Measurements from ENCODE around the gene SOX1.

SOX1 gene

DNA sequence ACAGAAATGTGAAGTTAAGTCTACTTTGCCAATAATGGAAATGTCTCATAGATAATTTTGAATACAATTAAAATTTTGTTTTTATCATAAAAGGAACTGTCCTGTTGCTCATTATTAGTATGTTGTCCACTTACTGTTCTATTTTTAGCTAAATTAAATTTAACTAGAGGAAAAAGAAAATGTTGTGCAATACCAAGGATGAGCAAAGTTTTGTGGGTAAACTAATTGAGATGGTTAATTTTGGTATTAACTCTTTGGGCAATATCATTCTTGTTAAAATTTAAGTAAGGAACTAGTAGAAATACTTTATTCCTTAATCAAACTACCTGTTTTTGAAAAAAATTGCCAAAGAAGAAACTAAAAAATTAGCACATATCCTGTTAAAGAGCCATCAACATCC, 43.5 kb downstream of the SOX1 start:
- DNase-seq = no peak

DNA sequence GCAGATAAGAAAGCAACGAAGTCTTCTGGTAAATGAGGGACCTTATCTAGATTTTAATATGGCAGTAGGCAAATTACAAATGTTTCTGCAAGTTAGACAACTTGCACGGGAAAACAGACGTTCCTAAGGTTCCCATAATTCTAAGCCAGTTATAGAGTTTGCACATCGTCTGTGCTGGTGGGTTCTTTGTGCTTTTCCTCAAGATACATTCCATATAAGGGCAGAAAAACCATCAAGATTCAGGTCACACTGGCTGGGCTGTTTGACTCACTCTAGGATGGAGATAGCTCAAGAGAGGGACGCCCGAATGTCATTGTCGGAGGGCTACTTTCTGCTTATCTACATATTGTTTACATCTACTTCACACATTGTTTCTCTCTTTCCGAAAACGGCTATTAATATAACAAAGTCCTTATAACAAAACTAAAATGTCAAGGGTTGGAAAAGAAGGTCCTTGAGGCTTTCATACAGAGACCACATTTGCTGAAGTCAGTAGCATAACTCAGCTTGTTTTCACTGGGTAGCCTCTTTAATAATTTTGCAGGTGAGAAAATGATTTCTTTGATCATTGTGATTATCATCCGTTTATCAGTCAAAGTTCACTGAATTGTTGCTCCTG, 44.4 kb downstream of the SOX1 start:
- DNase-seq = no peak

GRCh38 chr13:112112534-112113276, 45.8 kb downstream of the SOX1 start:
- DNase-seq = no peak

GRCh38 chr13:112113348-112113747, 46.4 kb downstream of the SOX1 start:
- DNase-seq = peak; percentile 70

GRCh38 chr13:112113851-112114250, 46.9 kb downstream of the SOX1 start:
- no peak for DNase-seq

- DNase-seq = no peak
Measured at GRCh38 chr13:112114391-112114790, 47.4 kb downstream of the SOX1 start.

- DNase-seq = no peak
Measured at GRCh38 chr13:112115403-112116091, 48.6 kb downstream of the SOX1 start.

DNA sequence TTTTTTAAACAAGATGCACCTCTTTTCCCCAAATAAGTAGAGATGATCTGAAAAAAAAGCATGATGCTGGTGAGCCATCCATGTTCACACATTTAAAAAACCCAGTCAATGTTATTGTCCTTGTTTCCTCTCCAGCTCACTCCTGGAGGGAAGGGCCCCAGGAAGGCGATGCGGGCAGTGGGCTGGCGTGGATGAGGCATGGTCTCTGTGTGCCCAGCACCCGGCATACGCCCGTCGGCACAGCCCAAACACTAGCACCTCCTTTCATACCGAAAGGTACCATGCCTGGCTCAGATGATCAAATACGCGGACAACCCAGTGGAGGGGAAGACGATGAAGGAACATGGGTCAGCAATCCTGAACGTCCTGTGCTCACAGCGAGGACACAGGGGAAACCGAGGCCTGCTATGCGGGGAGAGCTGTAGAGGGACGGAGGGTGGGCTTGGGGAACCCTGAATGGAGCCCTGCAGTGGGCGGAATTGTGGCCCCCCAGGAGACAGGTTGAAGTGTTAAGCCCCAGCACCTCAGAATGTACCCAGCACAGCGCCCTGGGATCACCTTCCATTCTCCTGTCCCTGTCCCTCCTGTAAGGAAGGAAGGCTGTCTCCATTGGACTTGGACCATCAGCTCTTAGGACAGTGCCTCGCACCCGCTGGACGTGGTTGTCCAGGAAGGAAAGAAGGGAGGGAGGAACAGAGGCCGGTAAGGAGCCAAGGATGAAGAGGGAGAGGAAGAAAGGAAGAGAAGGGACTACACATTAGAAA, 49.4 kb downstream of the SOX1 start:
- DNase-seq = no peak

GRCh38 chr13:112117258-112117954, 50.5 kb downstream of the SOX1 start:
- no peak for DNase-seq

DNA sequence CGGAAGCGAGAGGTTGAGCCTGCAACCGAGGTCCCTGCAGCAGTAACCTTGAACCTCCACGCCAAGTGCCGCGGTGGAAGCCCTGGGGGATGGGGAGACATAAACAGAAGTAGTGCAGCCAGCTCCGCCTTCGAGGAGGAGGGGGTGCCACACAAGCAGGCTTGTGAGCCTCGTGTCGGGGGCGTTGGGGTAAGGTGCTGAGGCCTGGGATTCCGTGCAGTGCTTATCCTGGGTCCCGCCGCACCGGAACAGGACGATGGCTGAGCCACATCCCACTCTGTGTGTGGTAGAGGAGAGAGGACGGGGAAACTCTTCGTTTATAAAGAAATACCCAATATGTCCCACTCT, 51.0 kb downstream of the SOX1 start:
- no peak for DNase-seq

- no peak for DNase-seq
Measured at GRCh38 chr13:112118451-112119064, 51.6 kb downstream of the SOX1 start.

DNA sequence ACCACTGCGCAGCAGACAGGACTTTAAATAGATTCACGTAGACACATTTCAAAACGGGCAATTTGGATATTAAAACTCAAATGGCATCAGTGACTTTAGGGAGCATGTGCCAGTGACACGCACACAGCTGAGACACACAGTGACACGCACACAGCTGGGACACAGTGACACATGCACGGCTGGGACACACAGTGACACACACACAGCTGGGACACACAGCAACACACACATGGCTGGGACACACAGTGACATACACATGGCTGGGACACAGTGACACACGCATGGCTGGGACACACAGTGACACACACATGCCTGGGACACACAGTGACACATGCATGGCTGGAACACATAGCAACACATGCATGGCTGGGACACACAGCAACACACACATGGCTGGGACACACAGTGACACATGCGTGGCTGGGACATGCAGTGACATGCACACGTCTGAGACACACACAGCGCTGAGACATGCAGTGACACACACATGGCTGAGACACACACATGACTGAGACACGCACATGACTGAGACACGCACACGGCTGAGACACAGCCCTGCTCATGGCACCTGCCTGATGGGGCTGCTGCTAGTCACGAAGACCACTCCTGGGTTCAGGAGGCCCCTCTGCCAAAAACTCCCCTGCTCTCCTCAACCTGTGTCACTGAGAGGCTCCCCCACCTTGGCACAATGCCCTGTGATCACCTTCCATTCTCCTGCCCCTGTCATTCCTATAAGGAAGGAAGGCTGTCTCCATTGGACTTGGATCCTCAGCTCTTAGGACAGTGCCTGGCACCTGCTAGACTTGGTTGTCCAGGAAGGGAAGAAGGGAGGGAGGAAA, 52.5 kb downstream of the SOX1 start:
- DNase-seq = no peak

DNA sequence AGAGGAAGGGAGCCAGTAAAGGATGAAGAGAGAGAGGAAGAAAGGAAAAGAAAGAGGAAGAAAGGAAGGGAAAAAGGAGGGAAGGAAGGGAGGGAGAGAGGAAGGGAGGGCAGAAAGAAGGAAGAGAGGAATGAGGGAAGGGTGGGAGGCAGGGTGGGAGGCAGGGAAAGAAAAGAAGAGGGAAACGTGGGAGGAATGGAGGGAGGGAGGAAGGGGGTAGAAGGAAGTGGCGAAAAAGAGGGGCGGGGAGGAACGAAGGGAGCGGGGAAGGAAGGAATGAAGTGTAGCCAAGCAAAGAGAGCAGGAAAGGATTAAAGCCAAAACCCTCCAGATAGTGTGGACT, 53.1 kb downstream of the SOX1 start:
- DNase-seq = no peak

All from NCI-H748 treated with DMSO at 0.1 percent for 48 hours (cell line).